GM23338 (cell line): ENCODE data around the gene XRCC4. TPM values are rescaled to one million over a fixed set of nuclear protein-coding genes. Genes with fewer than 3 reads are reported as not detected.

Source experiments
- ATAC-seq: fragments of 200-7000 bp; cut with Tn5 transposase; 3 replicates; pipeline ENCODE4 v1.9.1; 2020
- DNase-seq: peaks from one replicate; pipeline ENCODE4 v3.0.0-alpha.2; 2015; ENCODE audit warnings: low spot score
- H2AFZ ChIP-seq: fragments of 200-600 bp; sonication (generic); 2 replicates; pipeline ENCODE4 v1.8.0; 2016; ENCODE audit warnings: antibody characterized with exemption, mild to moderate bottlenecking, moderate library complexity
- H3F3A ChIP-seq: fragments of 200-600 bp; sonication (generic); replicated peaks from 2 replicates; pipeline ENCODE4 v1.8.0; 2017; ENCODE audit warnings: antibody characterized with exemption, mixed run types, low read depth
- H3K27ac ChIP-seq: fragments of 200-600 bp; sonication (generic); 2 replicates; pipeline ENCODE4 v1.6.1; 2016; ENCODE audit warnings: low read depth
- H3K27me3 ChIP-seq: fragments of 200-600 bp; sonication (generic); 2 replicates; pipeline ENCODE4 v1.8.0; 2016; ENCODE audit warnings: mild to moderate bottlenecking, mixed run types, moderate library complexity; ENCODE audit not compliant: insufficient read depth
- H3K36me3 ChIP-seq: fragments of 200-600 bp; sonication (generic); 2 replicates; pipeline ENCODE4 v1.8.0; 2016; ENCODE audit warnings: mild to moderate bottlenecking; ENCODE audit not compliant: insufficient read depth
- H3K4me1 ChIP-seq: fragments of 200-600 bp; sonication (generic); 2 replicates; pipeline ENCODE4 v1.8.0; 2016; ENCODE audit warnings: mild to moderate bottlenecking, moderate library complexity; ENCODE audit not compliant: insufficient read depth
- H3K4me2 ChIP-seq: fragments of 200-600 bp; sonication (generic); 2 replicates; pipeline ENCODE4 v1.7.1; 2017; ENCODE audit warnings: mixed run types
- H3K4me3 ChIP-seq: fragments of 200-600 bp; sonication (generic); 2 replicates; pipeline ENCODE4 v1.6.1; 2016; ENCODE audit warnings: mixed run types
- H3K79me2 ChIP-seq: fragments of 200-600 bp; sonication (generic); replicated peaks from 2 replicates; pipeline ENCODE4 v1.8.0; 2017; ENCODE audit warnings: mild to moderate bottlenecking; ENCODE audit not compliant: insufficient read depth
- H3K9me2 ChIP-seq: fragments of 200-600 bp; sonication (generic); 2 replicates; pipeline ENCODE4 v1.8.0; 2017; ENCODE audit not compliant: insufficient read depth
- H4K20me1 ChIP-seq: fragments of 200-600 bp; sonication (generic); replicated peaks from 2 replicates; pipeline ENCODE4 v1.8.0; 2017; ENCODE audit warnings: mild to moderate bottlenecking; ENCODE audit not compliant: insufficient read depth
- H3K27ac Mint-ChIP-seq: 2 replicates; pipeline ENCODE4 v1.8.0; 2020; ENCODE audit warnings: inconsistent platforms, mild to moderate bottlenecking, moderate library complexity, mixed read lengths
- H3K27me3 Mint-ChIP-seq: 3 replicates; pipeline ENCODE4 v1.8.0; 2022; ENCODE audit warnings: low read depth, mild to moderate bottlenecking, moderate library complexity, mixed read lengths, inconsistent platforms; ENCODE audit not compliant: insufficient read depth, poor library complexity
- H3K36me3 Mint-ChIP-seq: 3 replicates; pipeline ENCODE4 v1.8.0; 2021; ENCODE audit warnings: low read depth, mild to moderate bottlenecking, inconsistent platforms, moderate library complexity, mixed read lengths
- H3K4me1 Mint-ChIP-seq: 3 replicates; pipeline ENCODE4 v1.8.0; 2020; ENCODE audit warnings: mild to moderate bottlenecking, inconsistent platforms, mixed read lengths
- H3K4me3 Mint-ChIP-seq: 3 replicates; pipeline ENCODE4 v1.8.0; 2021; ENCODE audit warnings: moderate library complexity, mild to moderate bottlenecking, inconsistent platforms, mixed read lengths
- H3K9me3 Mint-ChIP-seq: 3 replicates; pipeline ENCODE4 v1.8.0; 2020; ENCODE audit warnings: moderate library complexity, mild to moderate bottlenecking, inconsistent platforms, mixed read lengths
- CREB1 ChIP-seq: fragments of 250-450 bp; sonication (Bioruptor Pico); IDR thresholded peaks from 2 replicates; pipeline ENCODE4 v1.5.0; 2020; ENCODE audit warnings: low read depth, mild to moderate bottlenecking, moderate library complexity
- EZH2phosphoT487 ChIP-seq: fragments of 200-600 bp; sonication (generic); IDR thresholded peaks from one replicate; pipeline ENCODE4 v1.8.1; 2018; ENCODE audit warnings: antibody characterized with exemption; ENCODE audit not compliant: unreplicated experiment
- JUNB ChIP-seq: IDR thresholded peaks from one replicate; pipeline ENCODE4 v1.6.1; 2016; ENCODE audit warnings: antibody characterized with exemption; ENCODE audit not compliant: unreplicated experiment
- NANOG ChIP-seq: IDR thresholded peaks from 2 replicates; pipeline ENCODE4 v1.6.1; 2016; ENCODE audit warnings: antibody characterized with exemption, borderline replicate concordance
- POLR2AphosphoS5 ChIP-seq: IDR thresholded peaks from 2 replicates; pipeline ENCODE4 v1.6.1; 2016; ENCODE audit warnings: antibody characterized with exemption, low read depth
- STAT1 ChIP-seq: IDR thresholded peaks from one replicate; pipeline ENCODE4 v1.6.1; 2016; ENCODE audit warnings: antibody characterized with exemption; ENCODE audit not compliant: unreplicated experiment
- ZNF114 ChIP-seq: fragments of 250-450 bp; sonication (Bioruptor Pico); IDR thresholded peaks from 2 replicates; pipeline ENCODE4 v1.5.0; 2020; ENCODE audit warnings: mild to moderate bottlenecking, moderate library complexity
- ZNF331 ChIP-seq: fragments of 250-450 bp; sonication (Bioruptor Pico); IDR thresholded peaks from 2 replicates; pipeline ENCODE4 v1.5.0; 2020; ENCODE audit warnings: low read depth, mild to moderate bottlenecking, moderate library complexity
- polyA plus RNA-seq: library from polyadenylated mRNA; unstranded; fragments of >200 nt; fragmentation: Nextera tagmentation; extraction: Ambion mirVana; gene quantifications from 2 replicates; pipeline ENCODE4 v1.2.1, GENCODE V29; 2016
- total RNA-seq: library from RNA; depleted of rRNA; stranded (reverse); fragments of >200 nt; shearing (Covaris generic); gene quantifications from 2 replicates; pipeline ENCODE4 v1.2.3, GENCODE V29; 2014
- TF ChIP-seq, protein P1 (sequence below): IDR thresholded peaks from one replicate; pipeline ENCODE4 v1.6.1; 2018; ENCODE audit warnings: antibody characterized with exemption; ENCODE audit not compliant: unreplicated experiment
- TF ChIP-seq, protein P2 (sequence below): IDR thresholded peaks from 2 replicates; pipeline ENCODE4 v1.6.1; 2016; ENCODE audit warnings: antibody characterized with exemption
- TF ChIP-seq, protein P3 (sequence below), 2 experiments: fragments of 200-600 bp in 1 of 2; sonication (generic) in 1 of 2; conservative IDR thresholded peaks; 2 replicates each; pipeline versions ENCODE4 v1.5.1 to v1.6.1; 2016 to 2017; ENCODE audit warnings: antibody characterized with exemption in 2 of 2, low read depth in 2 of 2, mild to moderate bottlenecking in 2 of 2, moderate library complexity in 1 of 2

The XRCC4 gene
- total and polyA plus RNA-seq, 2 experiments from 2014 or later: 11.5 to 22.4 TPM

DNA sequence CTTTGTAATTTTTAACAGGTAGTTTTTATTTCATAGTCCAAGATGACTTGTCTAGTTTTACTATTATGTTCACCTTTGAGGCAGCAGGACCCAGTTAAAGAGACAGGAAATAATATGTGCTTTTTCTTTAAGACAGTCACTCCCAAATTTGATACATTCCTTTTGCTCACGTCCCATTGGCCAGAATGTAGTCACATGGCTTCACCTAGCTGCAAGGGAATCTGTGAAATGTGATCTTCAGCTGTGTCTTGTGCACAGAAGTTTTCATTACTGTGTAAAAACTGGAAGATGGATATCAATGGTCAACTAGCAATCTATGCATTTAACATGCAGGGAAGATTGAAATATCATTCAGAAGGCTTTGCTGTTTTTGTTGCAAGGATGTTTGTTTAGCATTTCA is 41.1 kb downstream of the XRCC4 start (continued):
- TF ChIP-seq, protein P1, sequence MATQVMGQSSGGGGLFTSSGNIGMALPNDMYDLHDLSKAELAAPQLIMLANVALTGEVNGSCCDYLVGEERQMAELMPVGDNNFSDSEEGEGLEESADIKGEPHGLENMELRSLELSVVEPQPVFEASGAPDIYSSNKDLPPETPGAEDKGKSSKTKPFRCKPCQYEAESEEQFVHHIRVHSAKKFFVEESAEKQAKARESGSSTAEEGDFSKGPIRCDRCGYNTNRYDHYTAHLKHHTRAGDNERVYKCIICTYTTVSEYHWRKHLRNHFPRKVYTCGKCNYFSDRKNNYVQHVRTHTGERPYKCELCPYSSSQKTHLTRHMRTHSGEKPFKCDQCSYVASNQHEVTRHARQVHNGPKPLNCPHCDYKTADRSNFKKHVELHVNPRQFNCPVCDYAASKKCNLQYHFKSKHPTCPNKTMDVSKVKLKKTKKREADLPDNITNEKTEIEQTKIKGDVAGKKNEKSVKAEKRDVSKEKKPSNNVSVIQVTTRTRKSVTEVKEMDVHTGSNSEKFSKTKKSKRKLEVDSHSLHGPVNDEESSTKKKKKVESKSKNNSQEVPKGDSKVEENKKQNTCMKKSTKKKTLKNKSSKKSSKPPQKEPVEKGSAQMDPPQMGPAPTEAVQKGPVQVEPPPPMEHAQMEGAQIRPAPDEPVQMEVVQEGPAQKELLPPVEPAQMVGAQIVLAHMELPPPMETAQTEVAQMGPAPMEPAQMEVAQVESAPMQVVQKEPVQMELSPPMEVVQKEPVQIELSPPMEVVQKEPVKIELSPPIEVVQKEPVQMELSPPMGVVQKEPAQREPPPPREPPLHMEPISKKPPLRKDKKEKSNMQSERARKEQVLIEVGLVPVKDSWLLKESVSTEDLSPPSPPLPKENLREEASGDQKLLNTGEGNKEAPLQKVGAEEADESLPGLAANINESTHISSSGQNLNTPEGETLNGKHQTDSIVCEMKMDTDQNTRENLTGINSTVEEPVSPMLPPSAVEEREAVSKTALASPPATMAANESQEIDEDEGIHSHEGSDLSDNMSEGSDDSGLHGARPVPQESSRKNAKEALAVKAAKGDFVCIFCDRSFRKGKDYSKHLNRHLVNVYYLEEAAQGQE: no peak
- TF ChIP-seq NANOG: no peak
- no peak for TF ChIP-seq POLR2AphosphoS5
- no peak for TF ChIP-seq JUNB
- no peak for TF ChIP-seq CREB1

DNA sequence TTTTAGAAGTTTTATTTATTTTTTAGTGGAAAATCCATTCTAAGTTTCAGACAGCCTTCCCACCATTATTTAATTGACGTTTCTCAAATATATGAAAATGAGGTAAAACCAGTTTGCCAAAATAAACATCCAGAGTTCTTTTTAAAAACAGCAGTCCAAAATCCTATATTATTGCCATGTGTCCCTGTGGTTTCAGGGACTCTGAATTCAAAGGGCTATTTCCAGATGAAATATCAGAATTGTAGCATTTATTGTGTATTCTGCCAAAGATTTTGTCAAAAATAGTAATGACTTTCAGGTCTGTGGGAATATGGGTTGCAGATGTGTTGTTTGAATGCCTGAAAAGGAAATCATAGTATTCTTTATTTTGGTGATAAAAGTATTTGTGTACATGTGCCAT is 41.6 kb downstream of the XRCC4 start:
- no peaks in the 10 kb centered on the region for H3K4me1 Mint-ChIP-seq
- H3K27ac ChIP-seq: no peak overlapping the region
- no peak overlapping the region for H3K4me3 Mint-ChIP-seq
- no peak overlapping the region for H3K4me2 ChIP-seq
- no peaks in the 10 kb centered on the region for H4K20me1 ChIP-seq
- H3K4me1 ChIP-seq: no peaks in the 10 kb centered on the region
- no peaks in the 10 kb centered on the region for H3K27me3 Mint-ChIP-seq
- H3K36me3 ChIP-seq: peaks cover 6% of the 10 kb centered on the region; the same call in 1 of the 2 replicates
- peaks cover 15% of the 10 kb centered on the region; the same call in 2 of the 3 replicates for H3K9me3 Mint-ChIP-seq
- 0 out of 2 replicates have a peak, but pooled peaks cover 2% of the 10 kb centered on the region for H3K9me2 ChIP-seq
- H3K27me3 ChIP-seq: no peaks in the 10 kb centered on the region
- DNase-seq (no peak), ATAC-seq (no peak)
- no peaks in the 10 kb centered on the region for H3K79me2 ChIP-seq
- no peak overlapping the region for H2AFZ ChIP-seq
- H3K27ac Mint-ChIP-seq: no peak overlapping the region
- peaks cover 21% of the 10 kb centered on the region for H3K36me3 Mint-ChIP-seq
- no peaks in the 10 kb centered on the region for H3F3A ChIP-seq
- H3K4me3 ChIP-seq: no peak overlapping the region
- TF ChIP-seq STAT1: no peak
- TF ChIP-seq, protein P2, sequence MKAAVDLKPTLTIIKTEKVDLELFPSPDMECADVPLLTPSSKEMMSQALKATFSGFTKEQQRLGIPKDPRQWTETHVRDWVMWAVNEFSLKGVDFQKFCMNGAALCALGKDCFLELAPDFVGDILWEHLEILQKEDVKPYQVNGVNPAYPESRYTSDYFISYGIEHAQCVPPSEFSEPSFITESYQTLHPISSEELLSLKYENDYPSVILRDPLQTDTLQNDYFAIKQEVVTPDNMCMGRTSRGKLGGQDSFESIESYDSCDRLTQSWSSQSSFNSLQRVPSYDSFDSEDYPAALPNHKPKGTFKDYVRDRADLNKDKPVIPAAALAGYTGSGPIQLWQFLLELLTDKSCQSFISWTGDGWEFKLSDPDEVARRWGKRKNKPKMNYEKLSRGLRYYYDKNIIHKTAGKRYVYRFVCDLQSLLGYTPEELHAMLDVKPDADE: no peak
- no peak for TF ChIP-seq POLR2AphosphoS5
- TF ChIP-seq, protein P1: no peak
- TF ChIP-seq ZNF114: no peak
- no peak for TF ChIP-seq ZNF331 (CRISPR knock-in tag)
- TF ChIP-seq, protein P3, sequence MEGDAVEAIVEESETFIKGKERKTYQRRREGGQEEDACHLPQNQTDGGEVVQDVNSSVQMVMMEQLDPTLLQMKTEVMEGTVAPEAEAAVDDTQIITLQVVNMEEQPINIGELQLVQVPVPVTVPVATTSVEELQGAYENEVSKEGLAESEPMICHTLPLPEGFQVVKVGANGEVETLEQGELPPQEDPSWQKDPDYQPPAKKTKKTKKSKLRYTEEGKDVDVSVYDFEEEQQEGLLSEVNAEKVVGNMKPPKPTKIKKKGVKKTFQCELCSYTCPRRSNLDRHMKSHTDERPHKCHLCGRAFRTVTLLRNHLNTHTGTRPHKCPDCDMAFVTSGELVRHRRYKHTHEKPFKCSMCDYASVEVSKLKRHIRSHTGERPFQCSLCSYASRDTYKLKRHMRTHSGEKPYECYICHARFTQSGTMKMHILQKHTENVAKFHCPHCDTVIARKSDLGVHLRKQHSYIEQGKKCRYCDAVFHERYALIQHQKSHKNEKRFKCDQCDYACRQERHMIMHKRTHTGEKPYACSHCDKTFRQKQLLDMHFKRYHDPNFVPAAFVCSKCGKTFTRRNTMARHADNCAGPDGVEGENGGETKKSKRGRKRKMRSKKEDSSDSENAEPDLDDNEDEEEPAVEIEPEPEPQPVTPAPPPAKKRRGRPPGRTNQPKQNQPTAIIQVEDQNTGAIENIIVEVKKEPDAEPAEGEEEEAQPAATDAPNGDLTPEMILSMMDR (conservative IDR thresholded peaks at IDR 0.05; ENCODE audit: low read depth in 2 of 2): no peak
- TF ChIP-seq EZH2phosphoT487: no peak
